Effector memory CD4-positive, alpha-beta T cell (primary cell): ENCODE data around the gene AGTRAP.

Source experiments
- DNase-seq, 3 donors: peaks; one replicate each; pipeline ENCODE4 v3.0.0-alpha.2; 2020
- H3K27ac ChIP-seq: 2 replicates; pipeline ENCODE4 v1.7.0; 2013; ENCODE audit warnings: mild to moderate bottlenecking, low read length, moderate library complexity; ENCODE audit not compliant: insufficient read depth, poor library complexity, severe bottlenecking
- H3K27me3 ChIP-seq: replicated peaks from 2 replicates; pipeline ENCODE4 v1.7.0; 2013; ENCODE audit warnings: mild to moderate bottlenecking, low read length; ENCODE audit not compliant: insufficient read depth, control insufficient read depth, poor library complexity, severe bottlenecking
- H3K36me3 ChIP-seq: 2 replicates; pipeline ENCODE4 v1.7.0; 2013; ENCODE audit warnings: mild to moderate bottlenecking, low read length, moderate library complexity; ENCODE audit not compliant: control insufficient read depth, insufficient read depth
- H3K4me1 ChIP-seq: 2 replicates; pipeline ENCODE4 v1.7.0; 2013; ENCODE audit warnings: low read length, mild to moderate bottlenecking; ENCODE audit not compliant: control insufficient read depth, insufficient read depth, poor library complexity, severe bottlenecking
- H3K4me3 ChIP-seq: 2 replicates; pipeline ENCODE4 v1.7.0; 2013; ENCODE audit warnings: low read length, low read depth, mild to moderate bottlenecking; ENCODE audit not compliant: insufficient read depth, poor library complexity, severe bottlenecking
- H3K9me3 ChIP-seq: 2 replicates; pipeline ENCODE4 v1.7.0; 2013; ENCODE audit warnings: mild to moderate bottlenecking, low read length, moderate library complexity; ENCODE audit not compliant: control insufficient read depth

AGTRAP gene

DNA sequence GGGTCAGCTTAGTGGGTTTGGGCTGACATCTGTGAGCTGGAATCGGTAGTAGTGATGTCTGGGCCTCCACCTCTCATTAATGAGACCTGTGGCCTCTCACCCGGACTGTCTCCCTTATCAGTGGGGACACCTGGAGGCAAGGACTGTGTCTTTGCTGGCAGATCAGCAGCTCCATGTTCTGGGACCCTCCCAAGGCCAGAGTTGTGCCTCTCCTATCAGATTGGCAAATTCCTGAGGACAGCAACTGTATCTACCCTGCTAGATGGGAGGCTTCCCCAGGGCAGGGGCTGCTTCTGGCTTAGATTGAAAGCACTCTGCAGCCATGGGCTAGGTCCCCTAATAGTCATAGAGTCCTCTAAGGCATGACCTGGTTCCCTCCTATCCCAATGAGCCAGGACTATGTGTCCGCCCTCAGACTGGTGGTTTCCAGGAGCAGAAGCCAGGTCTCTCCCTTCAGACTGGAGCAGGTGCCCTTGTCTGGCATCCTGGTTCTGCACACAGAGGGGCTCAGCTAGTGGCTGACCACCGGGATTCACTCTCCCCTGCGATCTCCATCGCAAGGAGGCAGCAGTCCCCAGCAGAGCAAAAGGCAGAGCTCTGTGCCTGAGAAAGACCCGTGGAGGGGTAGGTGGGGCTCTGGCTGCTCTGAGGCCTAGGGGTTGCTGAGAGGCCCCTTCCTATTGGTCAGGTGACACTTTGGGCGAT lies 38.6 kb upstream of the AGTRAP start:
- peaks cover 7% of the 10 kb centered on the region for H3K4me1 ChIP-seq
- no peak overlapping the region for H3K27ac ChIP-seq
- no peaks in the 10 kb centered on the region for H3K9me3 ChIP-seq
- H3K36me3 ChIP-seq: no peaks in the 10 kb centered on the region
- H3K4me3 ChIP-seq: no peak overlapping the region
- H3K27me3 ChIP-seq: peaks cover 4% of the 10 kb centered on the region
- no peak for DNase-seq

DNA sequence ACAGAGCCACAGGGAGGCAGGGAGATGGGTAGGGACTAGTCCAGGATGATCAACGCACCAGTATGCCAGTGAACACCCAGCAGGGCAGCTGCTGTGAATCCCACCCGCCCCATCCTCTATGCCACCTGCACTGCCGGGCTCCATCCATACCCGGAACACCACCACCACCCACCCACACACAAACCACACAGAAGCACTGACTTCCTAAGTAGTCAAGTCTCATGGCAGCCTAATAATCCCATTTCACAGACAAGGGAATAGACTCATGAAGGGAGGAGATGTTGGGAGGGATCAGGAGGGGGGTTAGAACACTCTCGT lies 38.1 kb upstream of the AGTRAP start:
- no peaks in the 10 kb centered on the region for H3K9me3 ChIP-seq
- H3K36me3 ChIP-seq: no peaks in the 10 kb centered on the region
- peaks cover 2% of the 10 kb centered on the region for H3K4me1 ChIP-seq
- H3K27ac ChIP-seq: no peak overlapping the region
- no peak overlapping the region for H3K4me3 ChIP-seq
- no peak for DNase-seq
- H3K27me3 ChIP-seq: no peaks in the 10 kb centered on the region

DNA sequence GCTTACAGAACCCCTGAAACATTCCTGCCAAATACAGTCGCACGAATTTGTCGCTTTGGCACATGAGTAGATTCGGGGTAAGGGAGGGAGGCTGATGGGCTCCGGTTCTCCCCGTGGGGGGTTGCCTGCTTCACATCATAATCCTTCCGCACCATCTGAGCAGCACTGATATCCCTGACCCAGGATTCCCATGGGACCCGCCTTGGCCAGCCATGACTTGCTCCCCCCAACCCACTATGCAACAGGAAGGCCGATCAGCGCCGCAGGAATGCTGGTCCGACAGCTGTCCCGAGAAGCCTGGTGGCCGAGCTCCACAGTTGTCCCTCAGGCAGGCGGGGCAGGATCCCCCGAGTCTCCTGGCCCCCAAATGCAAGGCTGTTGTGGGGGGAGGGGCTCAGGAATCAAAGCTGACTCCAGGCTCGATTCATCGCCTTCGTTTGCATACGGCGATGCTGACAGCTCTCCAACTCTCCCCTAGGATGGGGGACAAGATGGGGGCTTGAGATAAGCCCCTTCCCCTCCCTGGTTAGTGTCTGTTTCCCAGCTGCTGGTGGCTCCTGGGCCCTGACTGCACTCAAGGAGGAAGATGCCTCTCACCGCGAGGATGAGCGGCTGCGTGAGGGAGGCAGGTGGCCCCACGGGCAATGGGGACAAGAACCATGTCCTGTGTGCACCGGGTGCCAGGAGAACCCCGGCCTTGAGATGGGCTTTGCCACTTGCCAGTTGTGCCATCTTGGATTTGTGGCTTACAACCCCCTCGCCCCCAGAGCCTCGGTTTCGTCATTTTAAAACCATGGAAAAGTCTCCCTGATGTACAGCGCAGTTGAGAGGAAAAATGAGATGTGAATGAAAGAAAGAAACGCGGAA lies 35.1 kb upstream of the AGTRAP start:
- no peaks in the 10 kb centered on the region for H3K27me3 ChIP-seq
- H3K4me3 ChIP-seq: no peak overlapping the region
- H3K36me3 ChIP-seq: no peaks in the 10 kb centered on the region
- H3K9me3 ChIP-seq: no peaks in the 10 kb centered on the region
- no peak for DNase-seq
- H3K27ac ChIP-seq: no peak overlapping the region
- H3K4me1 ChIP-seq: no peaks in the 10 kb centered on the region

DNA sequence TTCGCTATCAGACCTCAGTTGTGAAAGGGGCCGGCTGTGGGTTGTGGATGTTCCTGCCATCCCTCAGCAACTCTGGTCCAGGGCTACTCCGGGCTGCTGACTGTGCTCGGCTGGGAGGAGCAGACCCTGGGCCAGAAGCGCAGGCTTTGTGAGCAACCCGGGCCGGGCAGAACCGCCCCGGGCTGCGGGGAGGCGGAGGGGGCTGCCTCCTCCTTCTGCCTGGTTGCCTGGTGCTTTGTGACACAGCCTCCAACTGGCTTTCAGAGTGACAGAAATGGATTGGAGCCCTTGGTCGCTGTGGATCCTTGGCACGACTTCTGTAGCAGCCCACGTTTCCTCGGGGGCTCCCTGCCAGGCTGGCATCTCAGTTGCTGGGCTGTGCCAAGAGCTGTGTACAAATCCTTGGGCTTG lies 34.4 kb upstream of the AGTRAP start:
- Histone ChIP-seq H3K4me1 (no peaks in the 10 kb centered on the region), H3K27me3 (no peaks in the 10 kb centered on the region), H3K36me3 (no peaks in the 10 kb centered on the region), H3K27ac (no peak overlapping the region), H3K4me3 (no peak overlapping the region), H3K9me3 (no peaks in the 10 kb centered on the region)
- no peak for DNase-seq

DNA sequence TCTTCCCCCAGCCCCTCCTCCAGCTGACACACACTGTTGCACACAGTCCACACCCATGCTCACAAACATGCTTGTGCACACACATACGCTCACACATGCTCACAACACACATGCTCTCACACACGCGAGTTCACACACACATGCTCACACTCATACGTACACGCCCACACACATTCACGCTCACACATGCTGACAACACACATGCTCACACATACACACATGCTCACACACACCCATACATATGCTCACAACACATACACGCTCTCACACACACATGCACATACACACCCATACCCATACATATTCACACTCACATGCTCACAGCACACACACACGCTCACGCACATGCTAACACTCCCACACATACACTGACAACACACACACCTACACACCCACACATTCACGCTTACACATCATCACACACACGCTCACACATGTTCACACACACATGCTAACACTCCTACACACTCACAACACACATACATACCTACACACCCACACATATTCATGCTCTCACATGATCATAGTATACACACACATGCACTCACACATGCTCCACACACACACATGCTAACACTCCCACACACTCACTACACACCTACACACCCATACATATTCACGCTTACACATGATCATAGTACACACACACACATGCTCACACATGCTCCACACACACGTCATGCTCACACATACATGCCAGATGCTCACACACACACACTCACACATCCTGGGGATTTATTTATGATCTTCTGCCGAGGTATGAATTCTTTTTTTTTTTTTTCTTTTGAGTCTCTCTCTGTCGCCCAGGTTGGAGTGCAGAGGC lies 33.7 kb upstream of the AGTRAP start:
- H3K27me3 ChIP-seq: no peaks in the 10 kb centered on the region
- H3K36me3 ChIP-seq: no peaks in the 10 kb centered on the region
- H3K4me1 ChIP-seq: no peaks in the 10 kb centered on the region
- DNase-seq: no peak
- H3K9me3 ChIP-seq: no peaks in the 10 kb centered on the region
- H3K4me3 ChIP-seq: no peak overlapping the region
- no peak overlapping the region for H3K27ac ChIP-seq

DNA sequence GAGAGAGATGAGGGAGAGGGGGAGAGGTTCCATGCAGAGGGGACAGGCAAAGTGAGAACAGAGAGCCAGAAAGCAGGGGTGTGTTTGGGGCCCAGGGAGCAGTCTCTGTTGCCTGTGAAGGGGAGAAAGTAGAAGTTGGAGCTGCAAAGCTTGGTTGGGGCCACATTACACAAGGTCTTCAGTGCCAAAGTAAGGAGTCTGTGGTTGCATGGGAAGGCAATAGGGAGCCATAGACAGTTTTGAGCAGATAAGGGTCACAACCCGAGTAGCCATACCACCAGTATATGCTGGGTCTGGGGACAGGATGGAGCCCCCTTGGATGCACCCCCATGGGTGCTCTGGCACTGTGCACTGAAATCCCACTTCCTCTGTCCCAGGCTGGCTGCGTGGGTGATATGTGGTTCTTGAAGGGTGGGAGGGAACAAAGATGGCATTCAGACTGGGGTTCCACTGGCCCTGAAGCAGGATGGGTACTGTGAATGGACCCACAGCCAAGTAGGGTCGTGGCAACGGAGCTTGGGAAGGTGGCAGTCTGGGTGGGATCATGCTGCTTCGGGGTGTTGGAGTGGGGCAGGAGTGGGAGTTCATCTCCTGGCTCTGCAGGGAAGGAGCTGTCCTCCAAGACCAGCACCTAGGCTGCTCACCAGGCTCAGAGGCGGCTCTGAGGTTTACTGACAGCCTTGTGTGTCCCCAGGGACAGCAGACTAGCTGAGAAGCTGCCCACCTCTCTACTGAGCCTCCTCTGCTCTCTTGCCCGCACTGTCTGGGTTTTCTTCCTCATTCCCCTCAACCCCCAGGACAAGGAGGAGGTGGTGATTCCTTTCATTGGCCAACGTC lies 32.4 kb upstream of the AGTRAP start:
- no peak overlapping the region for H3K4me3 ChIP-seq
- no peaks in the 10 kb centered on the region for H3K27me3 ChIP-seq
- DNase-seq: no peak
- no peaks in the 10 kb centered on the region for H3K9me3 ChIP-seq
- H3K4me1 ChIP-seq: no peaks in the 10 kb centered on the region
- H3K36me3 ChIP-seq: no peaks in the 10 kb centered on the region
- H3K27ac ChIP-seq: no peak overlapping the region

DNA sequence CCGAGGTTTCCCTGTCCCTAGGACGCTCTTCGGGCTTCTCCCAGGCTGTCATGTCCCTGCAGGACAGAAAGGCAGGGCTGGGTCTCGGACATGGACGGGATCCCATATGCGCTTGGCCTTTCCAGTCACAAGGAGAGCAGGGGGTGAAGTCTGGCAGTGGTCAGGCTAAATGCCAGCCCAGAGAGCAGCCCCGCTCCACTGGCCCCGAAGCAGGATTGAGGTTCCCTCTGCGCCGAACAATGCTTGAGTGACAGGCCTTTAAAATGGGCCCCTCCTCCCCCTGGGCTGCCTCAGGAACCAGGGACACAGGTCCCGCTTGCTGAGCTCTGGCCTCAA lies 31.8 kb upstream of the AGTRAP start:
- no peak for DNase-seq

DNA sequence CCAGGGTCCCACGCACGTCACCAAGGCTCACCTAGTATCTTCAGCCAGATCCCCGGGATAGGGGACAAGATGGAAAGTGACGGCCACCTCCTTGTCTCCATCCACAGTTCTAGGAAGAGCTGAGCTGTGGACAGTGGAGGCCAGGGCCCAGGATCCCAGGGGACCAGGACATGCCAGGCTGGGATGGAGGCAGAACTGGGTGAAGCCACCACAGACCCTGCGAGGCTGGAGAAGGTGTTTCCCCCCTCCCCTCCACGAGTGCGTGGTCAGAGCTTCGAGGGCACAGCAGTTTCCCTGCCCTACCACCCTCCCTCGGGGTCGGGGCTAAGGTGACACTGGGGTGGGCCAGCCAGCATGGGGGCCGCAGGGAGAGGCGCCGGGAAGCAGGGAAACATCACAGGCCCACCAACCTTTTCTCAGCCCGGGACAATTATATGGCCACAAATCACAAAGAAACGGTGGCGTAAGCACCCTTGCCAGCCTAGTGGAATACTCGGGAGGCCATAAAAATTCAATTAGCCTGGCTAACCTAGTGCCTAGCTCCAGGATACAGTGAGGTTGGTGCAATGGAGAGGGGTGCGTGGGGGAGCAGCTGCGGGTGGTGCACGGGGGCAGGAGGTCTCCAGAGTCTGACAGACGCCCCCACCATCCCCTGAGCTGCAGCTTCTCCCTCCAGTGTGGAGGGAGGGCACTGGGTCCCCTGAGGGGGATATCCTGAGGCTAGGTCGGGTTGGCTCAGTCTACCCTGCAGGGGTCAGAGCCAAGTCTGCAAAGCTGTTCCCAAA lies 31.1 kb upstream of the AGTRAP start:
- no peak overlapping the region for H3K4me3 ChIP-seq
- H3K27me3 ChIP-seq: no peaks in the 10 kb centered on the region
- H3K4me1 ChIP-seq: no peaks in the 10 kb centered on the region
- DNase-seq: no peak
- no peak overlapping the region for H3K27ac ChIP-seq
- no peaks in the 10 kb centered on the region for H3K36me3 ChIP-seq
- H3K9me3 ChIP-seq: no peaks in the 10 kb centered on the region

More for the DNA sequence above, 31.8 kb upstream of the AGTRAP start:
- Histone ChIP-seq H3K9me3 (no peaks in the 10 kb centered on the region), H3K36me3 (no peaks in the 10 kb centered on the region), H3K4me3 (no peak overlapping the region), H3K27ac (no peak overlapping the region), H3K4me1 (no peaks in the 10 kb centered on the region), H3K27me3 (no peaks in the 10 kb centered on the region)

DNA sequence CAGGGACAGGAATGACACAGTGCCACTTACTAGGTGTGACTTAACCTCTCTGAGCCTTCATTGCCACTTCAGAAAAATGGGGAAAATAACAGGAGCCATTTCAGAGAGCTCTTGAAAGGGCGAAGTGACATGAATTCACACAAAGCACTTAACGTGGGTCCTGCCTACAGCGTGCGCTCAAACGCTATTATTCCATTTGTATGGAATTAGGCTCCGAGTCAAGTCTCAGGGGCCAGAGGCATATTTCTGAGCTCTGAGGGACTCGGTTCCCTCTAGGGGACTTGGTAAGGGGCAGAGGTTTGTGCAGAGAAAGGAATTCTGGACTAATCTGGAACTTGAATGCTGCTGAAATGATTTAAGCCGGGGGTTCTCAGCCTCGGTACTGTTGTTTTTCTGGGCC lies 30.3 kb upstream of the AGTRAP start:
- Histone ChIP-seq H3K36me3 (no peaks in the 10 kb centered on the region), H3K27ac (no peak overlapping the region), H3K27me3 (no peaks in the 10 kb centered on the region), H3K9me3 (no peaks in the 10 kb centered on the region), H3K4me1 (no peaks in the 10 kb centered on the region), H3K4me3 (no peak overlapping the region)
- DNase-seq: no peak
